Fibroblast of pulmonary artery (primary cell): ENCODE results near the gene REV1.
A peak's percentile ranks its signal among the peaks of the same experiment; 100 is the strongest.

Experiments used
- DNase-seq: peaks from one replicate; pipeline ENCODE4 v3.0.0-alpha.2; 2010; ENCODE audit warnings: low read depth
- H3K4me3 ChIP-seq: replicated peaks from 2 replicates; pipeline ENCODE4 v1.5.1; 2011; ENCODE audit warnings: low read depth, mild to moderate bottlenecking, control low read depth, low read length, moderate library complexity
- TF ChIP-seq, protein P1 (sequence below): IDR thresholded peaks from 2 replicates; pipeline ENCODE4 v1.5.1; 2011; ENCODE audit warnings: mild to moderate bottlenecking, control low read depth, low read length, inconsistent platforms; ENCODE audit errors: missing control alignments

The REV1 gene

DNA sequence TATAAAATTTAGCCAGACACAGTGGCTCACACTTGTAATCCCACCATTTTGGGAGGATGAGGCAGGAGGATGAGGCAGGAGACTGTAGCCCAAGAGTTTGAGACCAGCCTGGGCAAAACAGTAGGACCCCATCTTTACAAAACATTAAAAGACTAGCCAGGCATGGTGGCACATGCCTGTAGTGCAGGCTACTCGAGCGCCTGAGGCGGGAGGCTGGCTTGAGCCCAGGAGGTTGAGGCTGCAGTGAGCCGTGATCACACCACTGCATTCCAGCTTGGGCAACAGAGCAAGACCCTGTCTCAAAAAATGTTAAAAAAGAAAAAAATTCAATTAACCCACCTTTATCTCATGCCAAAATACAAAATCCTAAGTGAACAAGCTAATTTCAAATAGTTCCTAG lies 4.0 kb downstream of the REV1 start:
- no peak overlapping the region for H3K4me3 ChIP-seq
- TF ChIP-seq, protein P1, sequence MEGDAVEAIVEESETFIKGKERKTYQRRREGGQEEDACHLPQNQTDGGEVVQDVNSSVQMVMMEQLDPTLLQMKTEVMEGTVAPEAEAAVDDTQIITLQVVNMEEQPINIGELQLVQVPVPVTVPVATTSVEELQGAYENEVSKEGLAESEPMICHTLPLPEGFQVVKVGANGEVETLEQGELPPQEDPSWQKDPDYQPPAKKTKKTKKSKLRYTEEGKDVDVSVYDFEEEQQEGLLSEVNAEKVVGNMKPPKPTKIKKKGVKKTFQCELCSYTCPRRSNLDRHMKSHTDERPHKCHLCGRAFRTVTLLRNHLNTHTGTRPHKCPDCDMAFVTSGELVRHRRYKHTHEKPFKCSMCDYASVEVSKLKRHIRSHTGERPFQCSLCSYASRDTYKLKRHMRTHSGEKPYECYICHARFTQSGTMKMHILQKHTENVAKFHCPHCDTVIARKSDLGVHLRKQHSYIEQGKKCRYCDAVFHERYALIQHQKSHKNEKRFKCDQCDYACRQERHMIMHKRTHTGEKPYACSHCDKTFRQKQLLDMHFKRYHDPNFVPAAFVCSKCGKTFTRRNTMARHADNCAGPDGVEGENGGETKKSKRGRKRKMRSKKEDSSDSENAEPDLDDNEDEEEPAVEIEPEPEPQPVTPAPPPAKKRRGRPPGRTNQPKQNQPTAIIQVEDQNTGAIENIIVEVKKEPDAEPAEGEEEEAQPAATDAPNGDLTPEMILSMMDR = no peak
- no peak for DNase-seq

DNA sequence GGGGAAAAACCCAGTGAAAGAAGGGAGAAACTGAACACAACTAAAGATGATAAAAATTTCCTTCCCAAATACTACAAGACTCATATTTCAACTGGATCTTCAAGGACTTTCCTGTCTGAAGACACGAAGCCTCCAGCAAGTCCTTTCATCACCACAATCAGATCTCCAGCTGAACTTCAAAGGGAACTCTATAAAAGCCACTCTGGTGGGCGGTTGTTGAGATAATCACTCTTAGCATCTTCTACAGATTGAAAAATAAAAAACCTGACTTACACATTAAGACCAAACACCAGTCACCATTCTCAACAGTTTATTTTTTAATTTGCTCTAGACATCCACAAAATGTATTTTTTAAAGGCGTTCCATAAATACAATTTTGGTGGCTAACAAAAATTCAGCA lies 4.4 kb downstream of the REV1 start:
- no peak for DNase-seq
- TF ChIP-seq, protein P1 = no peak
- no peak overlapping the region for H3K4me3 ChIP-seq

DNA sequence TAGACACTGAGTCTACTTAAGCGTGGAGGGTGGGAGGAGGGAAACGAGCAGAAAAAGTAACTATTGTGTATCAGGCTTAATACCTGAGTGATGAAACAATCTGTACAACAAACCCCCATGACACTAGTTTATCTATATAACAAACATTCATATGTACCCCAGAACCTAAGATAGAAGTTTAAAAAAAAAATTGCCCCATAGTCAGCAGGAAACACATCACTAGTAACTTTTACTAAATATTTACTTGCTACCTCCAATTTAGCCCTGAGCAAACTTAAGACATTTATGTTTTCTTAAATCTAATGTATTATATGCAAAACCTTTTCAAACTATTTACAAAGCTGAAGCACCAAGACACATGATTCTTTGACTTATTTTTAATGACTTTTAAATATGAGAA lies 5.6 kb downstream of the REV1 start:
- TF ChIP-seq, protein P1 = no peak
- no peak for DNase-seq
- H3K4me3 ChIP-seq = no peak overlapping the region

DNA sequence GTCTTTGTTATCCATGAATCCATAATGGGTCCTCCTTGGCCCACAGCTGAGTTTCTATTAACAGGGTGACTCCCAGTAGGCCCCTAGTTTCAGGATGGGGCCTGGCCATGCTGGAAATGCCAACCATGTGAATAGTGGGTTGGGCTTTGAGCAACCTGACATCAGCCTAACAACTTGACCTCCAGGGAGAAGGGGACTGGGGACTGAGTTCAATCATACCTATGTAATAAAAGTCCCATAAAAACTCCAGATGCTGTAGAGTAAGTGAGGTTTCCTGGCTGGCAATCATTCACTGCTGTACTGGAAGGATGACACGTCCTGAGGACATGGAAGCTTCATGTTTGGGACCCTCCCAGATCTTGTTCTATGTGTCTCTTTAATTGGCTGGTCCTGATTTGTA lies 7.9 kb downstream of the REV1 start:
- DNase-seq = peak; percentile 21
- TF ChIP-seq, protein P1 = no peak

DNA sequence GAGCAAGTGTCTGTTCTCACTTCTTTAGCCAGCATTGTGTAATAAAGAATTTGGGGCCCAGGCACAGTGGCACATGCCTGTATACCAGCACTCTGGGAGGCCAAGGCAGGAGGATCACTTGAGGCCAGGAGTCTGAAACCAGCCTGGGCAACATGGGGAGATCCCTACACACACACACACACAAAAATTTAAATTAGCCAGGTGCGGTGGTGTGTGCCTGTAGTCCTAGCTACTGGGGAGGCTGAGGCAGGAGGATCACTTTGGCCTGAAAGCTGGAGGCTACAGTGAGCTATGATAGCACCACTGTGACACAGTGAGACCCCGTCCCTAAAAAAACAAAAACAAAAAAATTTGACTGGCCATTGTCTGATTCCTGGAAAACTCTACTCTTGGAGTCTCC lies 8.3 kb downstream of the REV1 start:
- TF ChIP-seq, protein P1 = no peak
- H3K4me3 ChIP-seq = no peak overlapping the region
- DNase-seq = no peak

More for the DNA sequence above, 7.9 kb downstream of the REV1 start:
- H3K4me3 ChIP-seq = no peak overlapping the region

DNA sequence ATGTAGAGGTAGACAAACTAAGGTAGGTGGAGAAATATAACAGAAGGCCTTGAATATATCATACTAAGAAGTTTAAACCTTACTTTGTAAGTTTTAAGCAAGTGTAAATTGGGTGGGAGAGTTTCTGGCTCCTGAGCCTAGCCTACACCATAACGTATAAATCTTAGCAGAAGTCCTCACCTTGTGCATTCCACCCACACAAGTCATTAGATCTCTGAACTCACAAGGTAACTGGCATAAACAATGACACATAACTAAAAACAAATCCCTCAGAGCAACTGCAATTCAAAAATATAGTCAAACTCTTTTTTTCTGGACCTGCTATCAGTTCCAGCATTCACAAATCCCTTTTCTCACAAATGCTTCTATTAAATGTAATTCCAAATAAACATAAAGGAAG lies 9.4 kb downstream of the REV1 start:
- DNase-seq = peak; percentile 9
- TF ChIP-seq, protein P1 = no peak
- H3K4me3 ChIP-seq = no peak overlapping the region

DNA sequence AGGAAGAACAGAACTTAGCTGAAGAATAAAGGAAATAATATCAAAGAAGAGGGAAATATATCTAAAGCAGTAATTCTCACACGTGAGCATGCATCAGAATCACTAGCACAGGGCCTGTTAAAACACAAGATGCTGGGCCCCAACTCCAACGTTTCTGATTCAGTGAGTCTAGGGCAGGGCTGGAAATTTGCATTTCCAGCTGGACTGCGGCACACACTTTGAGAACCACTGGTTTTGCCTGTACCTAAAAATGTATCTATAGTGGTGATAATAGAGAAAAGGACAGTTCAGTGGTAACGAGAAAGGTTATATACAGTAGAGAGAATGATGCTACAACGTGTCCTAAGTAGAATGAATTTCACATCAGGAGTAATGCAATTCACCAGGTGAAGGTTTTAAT lies 11.2 kb downstream of the REV1 start:
- no peak for DNase-seq
- no peak overlapping the region for H3K4me3 ChIP-seq
- TF ChIP-seq, protein P1 = no peak
